ENCODE measurements around the gene CATSPER1.
"Not testable (repeated sequence)": the region's sequence is repeated elsewhere in the genome, so short reads cannot be mapped to it uniquely, and the experiment has no call there.

The CATSPER1 gene

GRCh38 chr11:66020618-66021357 is 5.5 kb downstream of the CATSPER1 start:
- DNase-seq (ENCODE audit: low read depth in 2 of 3, low spot score in 2 of 3) = peak in 1 of 3 experiments; percentile 9

GRCh38 chr11:66020212-66020611 is 6.1 kb downstream of the CATSPER1 start:
- no peak for DNase-seq (ENCODE audit: low read depth in 2 of 3, low spot score in 2 of 3)

GRCh38 chr11:66017321-66017720 is 9.0 kb downstream of the CATSPER1 start:
- no peak for DNase-seq (ENCODE audit: low read depth in 2 of 3, low spot score in 2 of 3)

GRCh38 chr11:66016793-66017177 is 9.5 kb downstream of the CATSPER1 start:
- no peak for DNase-seq (ENCODE audit: low read depth in 2 of 3, low spot score in 2 of 3)

- DNase-seq (ENCODE audit: low read depth in 2 of 3, low spot score in 2 of 3) = no peak
Observed at GRCh38 chr11:66015936-66016792, 10.1 kb downstream of the CATSPER1 start.

- no peak for DNase-seq (ENCODE audit: low read depth in 2 of 3, low spot score in 2 of 3)
Observed at GRCh38 chr11:66015454-66015881, 10.8 kb downstream of the CATSPER1 start.

GRCh38 chr11:66014804-66015453 is 11.3 kb downstream of the CATSPER1 start:
- DNase-seq (ENCODE audit: low read depth in 2 of 3, low spot score in 2 of 3) = no peak

GRCh38 chr11:66013762-66014100 is 12.5 kb downstream of the CATSPER1 start:
- DNase-seq (ENCODE audit: low read depth in 2 of 3, low spot score in 2 of 3) = no peak

GRCh38 chr11:66012946-66013761 is 13.1 kb downstream of the CATSPER1 start:
- no peak for DNase-seq (ENCODE audit: low read depth in 2 of 3, low spot score in 2 of 3)

- no peak for DNase-seq (ENCODE audit: low read depth in 2 of 3, low spot score in 2 of 3)
Observed at GRCh38 chr11:66012371-66012945, 13.8 kb downstream of the CATSPER1 start.

- no peak for DNase-seq (ENCODE audit: low read depth in 2 of 3, low spot score in 2 of 3)
Observed at GRCh38 chr11:66011785-66012303, 14.4 kb downstream of the CATSPER1 start, which contains the start of gene CST6. Gene CST6, plus strand, starts transcription at chr11:66012008. Its CDS starts 37 bp downstream, at chr11:66012045.

- no peak for DNase-seq (ENCODE audit: low read depth in 2 of 3, low spot score in 2 of 3)
Observed at GRCh38 chr11:66011239-66011784, 15.0 kb downstream of the CATSPER1 start.

GRCh38 chr11:66010036-66010435 is 16.2 kb downstream of the CATSPER1 start:
- DNase-seq (ENCODE audit: low read depth in 2 of 3, low spot score in 2 of 3) = not testable (repeated sequence)

- DNase-seq (ENCODE audit: low read depth in 2 of 3, low spot score in 2 of 3) = no peak
Observed at GRCh38 chr11:66008468-66009101, 17.7 kb downstream of the CATSPER1 start.

GRCh38 chr11:66008095-66008467 is 18.2 kb downstream of the CATSPER1 start:
- no peak for DNase-seq (ENCODE audit: low read depth in 2 of 3, low spot score in 2 of 3)

GRCh38 chr11:66007201-66007634 is 19.1 kb downstream of the CATSPER1 start:
- no peak for DNase-seq (ENCODE audit: low read depth in 2 of 3, low spot score in 2 of 3)

GRCh38 chr11:66006891-66007176 is 19.4 kb downstream of the CATSPER1 start:
- no peak for DNase-seq (ENCODE audit: low read depth in 2 of 3, low spot score in 2 of 3)

GRCh38 chr11:66006134-66006890 is 20.0 kb downstream of the CATSPER1 start:
- DNase-seq (ENCODE audit: low read depth in 2 of 3, low spot score in 2 of 3) = no peak

GRCh38 chr11:66004186-66004585 is 22.1 kb downstream of the CATSPER1 start:
- DNase-seq (ENCODE audit: low read depth in 2 of 3, low spot score in 2 of 3) = no peak

All from activated CD8-positive, alpha-beta memory T cell treated with anti-CD3 and anti-CD28 coated beads for 48 hours (primary cell).